Activated naive CD4-positive, alpha-beta T cell treated with anti-CD3 and anti-CD28 coated beads, Interleukin-2, amount 10 ng/mL, durations not matched to agents 5 hours and 36 hours (primary cell): ENCODE data around the gene MDP1. TPM values are rescaled to one million over a fixed set of nuclear protein-coding genes. Genes with fewer than 3 reads are reported as not detected.

Experiments
- total RNA-seq, 2 experiments: library from RNA; stranded (reverse); gene quantifications; one replicate each; pipeline ENCODE4 v1.2.3, GENCODE V29; 2021

MDP1 gene
- total RNA-seq: 10 to 100 TPM; 16.0 to 17.1 TPM

GRCh38 chr14:24215495-24216344 lies at the start of gene MDP1:
Gene MDP1, minus strand, starts transcription at chr14:24216066. Its CDS starts 111 bp downstream, at chr14:24215955.

GRCh38 chr14:24262821-24263733 lies 47.2 kb upstream of the MDP1 start, which contains the start of gene TGM1:
Gene TGM1, minus strand, starts transcription at chr14:24263177. Its CDS starts 825 bp downstream, at chr14:24262352.

GRCh38 chr14:24232645-24233537 lies 17.0 kb upstream of the MDP1 start, which contains the start of gene GMPR2:
Gene GMPR2, plus strand, starts transcription at chr14:24232929. Its CDS starts 325 bp downstream, at chr14:24233254.

GRCh38 chr14:24232121-24232644 lies 16.3 kb upstream of the MDP1 start, which contains the start of gene NEDD8:
Gene NEDD8, minus strand, starts transcription at chr14:24232367. Its CDS starts 100 bp downstream, at chr14:24232267.

GRCh38 chr14:24212924-24213865 lies 2.7 kb downstream of the MDP1 start, which contains the start of gene CHMP4A:
Gene CHMP4A, minus strand, starts transcription at chr14:24213488. Its CDS starts 49 bp downstream, at chr14:24213439.

GRCh38 chr14:24195186-24196070 lies 20.4 kb downstream of the MDP1 start, which contains the start of gene TM9SF1:
Gene TM9SF1, minus strand, starts transcription at chr14:24195441. Its CDS starts 422 bp downstream, at chr14:24195019.

GRCh38 chr14:24188251-24189058 lies 27.4 kb downstream of the MDP1 start, which contains the start of gene IPO4:
Gene IPO4, minus strand, starts transcription at chr14:24188816. Its CDS starts 29 bp downstream, at chr14:24188787.

GRCh38 chr14:24171422-24172260 lies 44.2 kb downstream of the MDP1 start, which contains the start of gene REC8:
Gene REC8, plus strand, starts transcription at chr14:24172080. Its CDS starts 473 bp downstream, at chr14:24172553.

Other genes with a start within 250 kb of the MDP1 start
- gene DHRS4L2, start 227.1 kb downstream of the MDP1 start, total RNA-seq: 10 to 100 TPM; 18.7 to 20.6 TPM
- gene CARMIL3, start 164.1 kb downstream of the MDP1 start, total RNA-seq: under 1 TPM; 0.50 to 0.65 TPM
- not detected for gene CPNE6, start 144.5 kb downstream of the MDP1 start, total RNA-seq
- 10 to 100 TPM; 53.5 to 54.5 TPM for gene PCK2, start 121.8 kb downstream of the MDP1 start, total RNA-seq
- 100 to 1,000 TPM; 101 TPM for gene DCAF11, start 101.3 kb downstream of the MDP1 start, total RNA-seq
- gene NRL, start 101.1 kb downstream of the MDP1 start, total RNA-seq: 1 to 10 TPM; 3.0 to 3.1 TPM
- gene FITM1, start 85.4 kb downstream of the MDP1 start, total RNA-seq: 1 to 10 TPM; 1.4 to 1.5 TPM
- gene PSME1, start 79.9 kb downstream of the MDP1 start, total RNA-seq: 100 to 1,000 TPM; 453 to 473 TPM
- 10 to 100 TPM; 30.9 to 34.8 TPM for gene EMC9, start 74.5 kb downstream of the MDP1 start, total RNA-seq
- 100 to 1,000 TPM; 386 to 389 TPM for gene PSME2, start 69.5 kb downstream of the MDP1 start, total RNA-seq
- 100 to 1,000 TPM; 108 to 111 TPM for gene RNF31, start 68.6 kb downstream of the MDP1 start, total RNA-seq
- 100 to 1,000 TPM; 223 to 232 TPM for gene IRF9, start 54.8 kb downstream of the MDP1 start, total RNA-seq
- 10 to 100 TPM; 48.9 to 49.8 TPM for gene REC8, start 44.0 kb downstream of the MDP1 start, total RNA-seq
- 10 to 100 TPM; 42.4 to 43.3 TPM for gene IPO4, start 27.2 kb downstream of the MDP1 start, total RNA-seq
- gene TM9SF1, start 20.6 kb downstream of the MDP1 start, total RNA-seq: 10 to 100 TPM; 32.2 to 32.3 TPM
- gene TSSK4, start 10.4 kb downstream of the MDP1 start, total RNA-seq: under 1 TPM; 0.34 to 0.60 TPM
- 10 to 100 TPM; 85.1 to 89.0 TPM for gene CHMP4A, start 2.6 kb downstream of the MDP1 start, total RNA-seq
- gene NEDD8, start 16.3 kb upstream of the MDP1 start, total RNA-seq: 100 to 1,000 TPM; 164 to 175 TPM
- gene GMPR2, start 16.9 kb upstream of the MDP1 start, total RNA-seq: 10 to 100 TPM; 67.8 to 70.1 TPM
- 100 to 1,000 TPM; 120 to 130 TPM for gene TINF2, start 26.6 kb upstream of the MDP1 start, total RNA-seq
- 1 to 10 TPM; 3.3 to 4.5 TPM for gene TGM1, start 47.1 kb upstream of the MDP1 start, total RNA-seq
- 10 to 100 TPM; 42.3 to 44.3 TPM for gene RABGGTA, start 55.5 kb upstream of the MDP1 start, total RNA-seq
- gene DHRS1, start 83.7 kb upstream of the MDP1 start, total RNA-seq: 10 to 100 TPM; 32.0 to 36.6 TPM
- 10 to 100 TPM; 30.7 to 30.9 TPM for gene NOP9, start 83.8 kb upstream of the MDP1 start, total RNA-seq
- 10 to 100 TPM; 29.0 to 30.2 TPM for gene CIDEB, start 91.9 kb upstream of the MDP1 start, total RNA-seq
- 10 to 100 TPM; 20.8 to 21.0 TPM for gene LTB4R2, start 94.1 kb upstream of the MDP1 start, total RNA-seq
- gene LTB4R, start 95.4 kb upstream of the MDP1 start, total RNA-seq: 10 to 100 TPM; 24.9 to 28.5 TPM
- gene ADCY4, start 119.0 kb upstream of the MDP1 start, total RNA-seq: 1 to 10 TPM; 3.8 to 4.5 TPM
- 10 to 100 TPM; 35.0 to 36.5 TPM for gene RIPK3, start 123.9 kb upstream of the MDP1 start, total RNA-seq
- gene NFATC4, start 152.1 kb upstream of the MDP1 start, total RNA-seq: not detected
- gene NYNRIN, start 182.9 kb upstream of the MDP1 start, total RNA-seq: under 1 TPM; 0.10 to 0.26 TPM
- gene CBLN3, start 213.6 kb upstream of the MDP1 start, total RNA-seq: 1 to 10 TPM; 4.5 to 6.6 TPM
- gene KHNYN, start 213.9 kb upstream of the MDP1 start, total RNA-seq: 10 to 100 TPM; 75.8 to 78.6 TPM
- 10 to 100 TPM; 70.3 to 75.4 TPM for gene SDR39U1, start 226.7 kb upstream of the MDP1 start, total RNA-seq